Stimulated activated CD8-positive, alpha-beta memory T cell treated with anti-CD3 and anti-CD28 coated beads, Interleukin-2, amount 100 ng/mL, for 1 hour (primary cell): ENCODE data around the gene XCL2.
"Not testable (repeated sequence)": the region's sequence is repeated elsewhere in the genome, so short reads cannot be mapped to it uniquely, and the experiment has no call there.

Source experiments
- DNase-seq, 2 donors: peaks; one replicate each; pipeline ENCODE4 v3.0.0-alpha.2; 2020; ENCODE audit warnings: low read depth in 2 of 2

The XCL2 gene

GRCh38 chr1:168543840-168544498, at the start of gene XCL2:
Gene XCL2, minus strand, starts transcription at chr1:168543997. Its CDS starts 33 bp downstream, at chr1:168543964.
- DNase-seq, result not testable (repeated sequence)

- no peak for DNase-seq
Observed at GRCh38 chr1:168591641-168592250, 47.9 kb upstream of the XCL2 start.

DNA sequence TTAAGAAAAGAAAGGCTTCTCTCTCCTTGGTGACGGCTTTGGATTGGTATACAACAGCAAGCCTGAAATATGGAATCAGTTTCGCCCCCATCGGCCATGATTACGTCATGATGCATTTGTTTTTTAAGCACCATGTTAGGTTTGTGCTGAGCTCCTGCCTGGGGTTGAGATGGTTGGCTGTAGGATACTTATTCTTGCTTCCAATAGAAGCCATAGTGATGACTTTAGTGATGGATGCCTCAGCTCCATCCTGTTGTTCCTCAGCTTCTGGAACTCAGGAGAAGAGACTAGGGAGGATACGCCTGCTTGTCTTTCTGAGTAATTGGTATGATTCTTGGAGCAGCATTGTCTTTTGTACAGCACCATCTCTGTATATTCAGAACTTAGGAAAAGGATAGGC, 47.3 kb upstream of the XCL2 start:
- no peak for DNase-seq

DNA sequence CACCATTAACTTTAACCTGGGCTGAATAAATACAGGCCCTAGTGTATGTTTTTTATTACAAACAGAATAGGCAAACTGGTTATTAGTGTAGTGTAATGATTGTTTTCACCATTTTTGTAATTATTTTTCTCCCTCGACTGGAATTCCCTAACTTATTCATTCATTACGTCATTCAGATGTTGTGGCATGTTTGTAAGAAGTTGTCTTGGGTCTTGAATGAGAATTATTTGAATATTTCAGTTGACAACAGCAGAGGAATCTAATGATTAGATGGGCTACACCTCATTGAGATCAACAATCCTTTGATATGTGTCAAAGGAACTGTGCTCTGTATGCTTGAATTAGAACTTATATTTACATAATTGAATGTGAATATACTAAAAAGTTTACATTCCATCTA, 45.4 kb upstream of the XCL2 start:
- no peak for DNase-seq

- no peak for DNase-seq
Observed at GRCh38 chr1:168585937-168586336, 42.1 kb upstream of the XCL2 start.

- DNase-seq, result no peak
Observed at GRCh38 chr1:168585191-168585590, 41.4 kb upstream of the XCL2 start.

DNA sequence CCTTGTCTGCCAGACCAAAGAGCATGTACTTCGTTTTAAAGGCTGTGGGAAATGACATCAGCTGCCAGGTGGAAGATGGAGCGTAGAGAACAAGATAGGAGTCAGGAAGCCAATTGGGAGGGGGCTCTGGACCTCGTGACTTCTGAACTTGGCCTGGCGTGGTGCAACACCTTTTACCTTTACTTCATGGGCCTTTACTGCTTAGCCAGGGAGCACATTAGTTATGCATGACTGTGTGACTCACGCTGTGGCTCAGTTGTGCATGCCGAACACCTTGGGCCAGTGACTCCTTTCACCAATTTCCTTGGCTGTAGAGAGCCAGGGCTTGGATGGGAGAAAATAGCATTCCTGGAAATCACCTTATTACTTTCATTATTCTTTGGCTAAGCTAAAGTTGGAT, 39.8 kb upstream of the XCL2 start:
- no peak for DNase-seq

DNA sequence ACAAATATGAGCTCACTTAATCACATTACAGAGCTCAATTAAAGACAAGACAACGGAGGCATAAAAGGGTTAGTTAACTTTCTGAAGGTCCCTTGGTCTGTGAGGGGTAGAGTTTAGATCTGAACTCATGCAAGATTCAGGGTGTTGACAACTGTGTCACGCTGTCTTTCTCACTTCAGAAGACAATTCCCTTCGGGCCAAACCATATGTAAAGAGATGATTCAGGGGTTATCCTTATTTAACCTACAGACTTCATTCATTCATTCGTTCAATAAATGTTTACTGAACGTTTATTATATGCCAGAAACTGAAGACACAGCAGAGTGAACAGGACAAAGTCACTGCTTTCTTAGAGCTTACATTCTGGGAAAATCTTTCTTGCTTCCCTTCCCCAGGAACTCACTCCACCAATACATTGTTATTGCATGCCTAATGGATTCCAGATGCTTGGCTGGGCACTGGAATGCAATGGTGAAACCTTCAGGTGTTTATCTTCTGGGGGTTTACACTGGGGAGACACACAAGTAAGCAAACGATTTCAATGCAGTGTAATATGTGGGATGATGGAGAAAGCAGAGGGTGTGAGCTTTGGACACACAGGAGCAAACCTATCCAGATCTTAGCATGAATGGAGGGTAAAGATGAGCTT, 39.0 kb upstream of the XCL2 start:
- DNase-seq, result no peak

DNA sequence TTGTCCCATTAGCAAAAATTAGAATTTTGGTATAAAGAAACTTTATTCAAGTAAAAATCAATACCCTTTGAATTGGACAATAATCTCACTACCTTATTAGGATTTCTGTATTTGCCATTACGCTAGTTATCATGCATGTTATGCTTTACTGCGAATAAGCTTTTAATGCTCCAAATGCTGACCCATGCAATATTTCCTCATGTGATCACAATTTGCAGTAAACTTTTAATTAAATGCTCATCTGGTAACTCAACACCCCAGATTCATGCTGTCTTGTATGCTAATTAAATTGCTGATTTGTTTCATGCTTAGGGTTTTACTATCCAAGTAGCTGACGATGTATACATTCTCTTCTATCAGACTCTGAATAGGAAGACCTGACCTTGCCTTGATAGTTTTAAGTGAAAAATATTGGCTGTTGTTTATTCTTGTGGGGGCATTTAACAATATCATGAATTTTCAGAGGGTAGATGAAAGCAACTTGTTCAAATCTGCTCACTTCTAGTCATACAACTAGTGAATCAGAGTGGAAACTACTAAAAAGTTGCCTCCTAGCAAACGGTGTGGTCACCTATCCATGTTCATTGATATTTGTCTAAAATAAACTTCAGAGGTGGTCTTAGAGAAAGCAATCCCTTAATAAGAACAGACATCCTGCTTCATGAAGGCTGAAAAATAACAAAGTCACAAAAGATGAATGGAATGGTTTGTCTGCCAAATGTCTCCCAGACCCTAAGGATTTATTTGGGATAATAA, 38.2 kb upstream of the XCL2 start:
- DNase-seq, result no peak

GRCh38 chr1:168580991-168581390, 37.2 kb upstream of the XCL2 start:
- not testable (repeated sequence) for DNase-seq

DNA sequence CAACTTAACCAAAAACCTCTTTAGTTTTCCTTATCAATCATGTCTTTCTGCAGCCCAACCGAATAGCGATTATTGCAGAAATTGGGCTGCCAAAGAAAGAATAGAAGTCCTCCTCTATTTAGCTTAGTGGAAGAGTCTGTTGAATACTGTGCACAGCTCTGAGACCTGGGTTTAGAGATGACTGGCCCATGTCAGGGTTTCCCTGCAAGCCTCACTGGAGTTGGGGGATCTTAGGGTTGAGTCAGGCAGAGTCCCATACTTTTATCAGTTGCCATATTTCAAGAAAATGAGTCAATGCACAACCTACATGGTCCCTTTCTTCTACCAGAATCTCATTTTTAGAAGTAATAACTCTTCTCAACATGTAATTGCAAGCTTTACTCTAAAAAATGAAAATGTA, 36.5 kb upstream of the XCL2 start:
- not testable (repeated sequence) for DNase-seq

- DNase-seq, result not testable (repeated sequence)
Observed at GRCh38 chr1:168578531-168579185, 34.9 kb upstream of the XCL2 start.

DNA sequence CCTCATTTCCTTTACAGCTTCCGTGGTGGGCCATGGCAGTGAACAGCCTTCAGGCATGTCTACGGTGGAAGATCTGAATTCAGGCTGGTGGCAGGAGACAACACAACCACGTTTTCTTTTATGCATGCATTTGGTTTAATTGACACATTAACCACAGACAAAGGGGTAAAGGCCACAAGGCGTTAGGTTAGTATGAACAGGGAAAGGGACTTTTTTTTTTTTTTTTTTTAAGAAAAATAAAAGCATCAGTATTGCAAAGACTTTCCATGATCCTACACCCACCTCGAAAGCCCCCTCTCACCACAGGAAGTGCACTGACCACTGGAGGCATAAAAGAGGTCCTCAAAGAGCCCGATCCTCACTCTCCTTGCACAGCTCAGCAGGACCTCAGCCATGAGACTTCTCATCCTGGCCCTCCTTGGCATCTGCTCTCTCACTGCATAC, 32.5 kb upstream of the XCL2 start, which contains the start of gene XCL1:
Gene XCL1, plus strand, starts transcription at position 361 of the 444 bp plus-strand sequence. Its CDS starts 33 bp downstream, at position 394.
- DNase-seq, result not testable (repeated sequence)

DNA sequence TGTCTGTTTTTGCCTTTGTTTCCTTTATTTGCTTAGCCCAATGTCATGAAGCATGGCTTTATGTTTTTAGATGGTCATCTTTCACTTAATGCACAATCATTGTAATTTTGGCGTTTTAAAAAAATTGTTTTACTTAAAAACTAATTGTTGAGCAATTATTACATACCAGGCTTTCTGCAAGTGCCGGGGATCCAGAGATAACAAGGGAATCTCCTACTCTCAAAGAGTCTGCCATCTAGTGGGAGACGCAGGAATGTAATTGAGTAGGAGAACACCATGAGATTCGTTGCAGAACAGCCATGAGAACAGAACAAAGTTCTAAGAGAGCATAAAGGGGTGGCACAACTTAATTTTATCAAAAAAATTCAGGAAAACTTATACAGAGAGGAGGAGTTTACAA, 30.4 kb upstream of the XCL2 start:
- DNase-seq, result not testable (repeated sequence)

DNA sequence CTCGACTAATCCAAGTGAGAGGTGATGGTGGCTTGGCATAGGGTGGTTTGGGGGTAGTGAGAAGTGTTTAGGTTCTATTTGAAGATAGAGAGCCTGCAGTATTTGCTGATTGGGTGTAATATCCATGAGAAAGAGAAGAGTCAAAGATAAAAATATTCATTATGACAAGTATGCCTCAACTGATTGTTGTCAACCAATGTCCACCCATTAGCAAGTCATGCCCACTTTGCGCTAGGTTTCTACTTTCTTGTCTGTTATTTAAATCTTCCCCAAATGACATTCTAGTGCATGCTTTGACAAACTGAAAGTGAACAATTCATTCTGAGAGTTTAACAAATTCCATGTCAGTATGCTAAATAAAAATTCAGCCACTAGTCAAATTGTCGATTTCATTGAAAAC, 28.8 kb upstream of the XCL2 start:
- no peak for DNase-seq

DNA sequence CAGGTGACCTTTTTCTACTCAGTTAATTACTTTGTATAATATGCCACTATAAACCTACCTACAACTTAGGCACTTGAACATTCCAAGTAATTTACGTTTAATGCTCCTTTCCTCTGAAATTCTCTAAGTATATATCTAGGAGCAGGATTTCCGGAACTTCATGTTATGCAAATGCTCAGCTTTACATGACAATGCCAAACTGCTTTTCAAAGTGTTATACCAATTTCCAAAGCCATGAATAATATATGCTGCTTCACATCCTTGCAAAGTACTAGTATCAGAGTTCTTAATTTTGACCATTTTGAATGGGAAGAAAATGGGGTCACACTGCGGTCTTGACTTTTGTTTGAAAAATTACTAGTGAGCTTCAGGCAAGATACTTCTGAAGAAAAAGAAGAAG, 26.9 kb upstream of the XCL2 start:
- no peak for DNase-seq

GRCh38 chr1:168568346-168568745, 24.5 kb upstream of the XCL2 start:
- no peak for DNase-seq

DNA sequence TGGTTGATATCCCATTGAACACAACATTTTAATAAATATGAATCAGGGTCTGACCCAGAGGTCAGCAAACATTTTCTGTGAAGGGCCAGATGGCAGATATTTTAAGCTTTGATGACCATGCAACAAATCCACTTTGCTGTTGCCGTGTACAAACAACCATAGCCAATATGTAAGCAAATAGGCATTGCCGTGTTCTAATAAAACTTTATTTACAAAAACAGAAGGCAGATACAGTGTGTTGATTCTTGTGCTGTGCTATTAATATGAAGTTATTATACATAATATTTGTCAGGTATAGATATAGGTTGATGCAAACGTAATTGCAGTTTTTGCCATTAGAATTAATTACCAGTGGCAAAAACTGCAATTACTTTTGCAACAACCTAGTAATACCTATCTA, 23.8 kb upstream of the XCL2 start:
- DNase-seq, result no peak

- no peak for DNase-seq
Observed at GRCh38 chr1:168567007-168567406, 23.2 kb upstream of the XCL2 start.

DNA sequence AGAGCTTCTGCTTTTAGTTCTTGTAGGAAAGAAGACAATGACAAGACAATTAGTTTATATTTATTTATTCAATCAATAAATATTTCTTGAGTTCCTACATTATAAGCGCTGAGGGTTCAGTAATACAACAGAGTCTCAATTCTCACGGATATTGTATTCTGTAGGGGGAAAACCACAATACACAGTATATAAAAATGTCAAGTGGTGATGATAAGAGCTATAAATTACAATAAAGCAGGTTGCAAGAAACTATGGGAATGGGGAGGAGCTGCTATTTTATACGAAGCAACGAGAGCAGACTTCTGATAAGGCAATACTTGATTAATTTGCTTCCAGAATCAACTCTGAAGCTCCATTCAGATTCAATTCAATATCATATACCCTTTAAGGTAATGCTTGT, 22.0 kb upstream of the XCL2 start:
- no peak for DNase-seq

- DNase-seq, result no peak
Observed at GRCh38 chr1:168561989-168562388, 18.2 kb upstream of the XCL2 start.

DNA sequence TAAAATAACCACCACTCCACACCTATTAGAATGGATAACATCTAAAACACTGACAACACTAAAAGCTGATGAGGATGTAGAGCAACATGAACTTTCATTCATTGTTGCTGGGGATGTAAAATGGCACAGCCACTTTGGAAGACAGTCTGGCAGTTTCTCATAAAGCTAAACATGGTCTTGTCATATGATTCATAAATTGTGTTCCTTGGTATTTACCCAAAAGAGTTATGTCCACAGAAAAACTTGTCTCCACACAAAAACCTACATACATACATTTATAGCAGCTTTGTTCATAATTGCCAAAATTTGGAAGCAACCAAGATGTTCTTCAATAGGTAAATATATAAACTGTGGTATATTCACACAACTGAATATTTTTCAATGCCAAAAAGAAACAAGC, 16.6 kb upstream of the XCL2 start:
- no peak for DNase-seq
